HepG2 (cell line): Measurements from ENCODE around the gene RERE. TPM values are rescaled to one million over a fixed set of nuclear protein-coding genes. Genes with fewer than 3 reads are reported as not detected.
A peak's percentile ranks its signal among the peaks of the same experiment; 100 is the strongest.

ENCODE experiments used
- CCDC6 ChIP-seq: sonication (generic); formaldehyde crosslinking; IDR thresholded peaks from 2 replicates; pipeline ENCODE4 v1.8.1; 2022; ENCODE audit warnings: mild to moderate bottlenecking, missing genetic modification reagents, moderate library complexity
- FIP1L1 ChIP-seq: fragments of 200-400 bp; formaldehyde crosslinking; IDR thresholded peaks from 2 replicates; pipeline ENCODE4 v1.6.1; 2018; ENCODE audit warnings: low read depth, mild to moderate bottlenecking, low read length, moderate library complexity, borderline replicate concordance; ENCODE audit not compliant: insufficient read depth
- NBN ChIP-seq: fragments of 450-650 bp; conservative IDR thresholded peaks from 2 replicates; pipeline ENCODE4 v1.6.1; 2017
- NKX3-1 ChIP-seq: sonication (generic); formaldehyde crosslinking; IDR thresholded peaks from 2 replicates; pipeline ENCODE4 v1.5.0; 2020; ENCODE audit warnings: missing genetic modification reagents
- ONECUT2 ChIP-seq: sonication (generic); formaldehyde crosslinking; IDR thresholded peaks from 2 replicates; pipeline ENCODE4 v1.4.0; 2020; ENCODE audit warnings: missing genetic modification reagents
- SOX6 ChIP-seq, 2 experiments: fragments of 450-650 bp in 1 of 2; sonication (generic) in 1 of 2; formaldehyde crosslinking in 1 of 2; IDR thresholded peaks; 2 replicates each; pipeline versions ENCODE4 v1.4.0 to v1.6.1; 2017 to 2020; ENCODE audit warnings: antibody characterized with exemption in 1 of 2, mild to moderate bottlenecking in 1 of 2, missing genetic modification reagents in 1 of 2
- TBL1XR1 ChIP-seq: fragments of 150-350 bp; IDR thresholded peaks from 2 replicates; pipeline ENCODE4 v1.6.1; 2014; ENCODE audit warnings: borderline replicate concordance, low read length; ENCODE audit not compliant: partially characterized antibody
- TCF7 ChIP-seq: sonication (generic); IDR thresholded peaks from 2 replicates; pipeline ENCODE4 v1.6.1; 2016; ENCODE audit warnings: antibody characterized with exemption, low read depth
- THAP11 ChIP-seq: IDR thresholded peaks from 2 replicates; pipeline ENCODE4 v1.6.1; 2016; ENCODE audit warnings: missing biosample characterization, missing genetic modification reagents
- ZNF383 ChIP-seq: sonication (generic); formaldehyde crosslinking; IDR thresholded peaks from 2 replicates; pipeline ENCODE4 v1.4.0; 2020; ENCODE audit warnings: missing genetic modification reagents, mild to moderate bottlenecking, borderline replicate concordance
- ZNF547 ChIP-seq: sonication (generic); formaldehyde crosslinking; IDR thresholded peaks from 2 replicates; pipeline ENCODE4 v1.5.1; 2020; ENCODE audit warnings: mild to moderate bottlenecking, missing genetic modification reagents
- ZNF563 ChIP-seq: sonication (generic); formaldehyde crosslinking; IDR thresholded peaks from 2 replicates; pipeline ENCODE4 v1.8.0; 2022; ENCODE audit warnings: mild to moderate bottlenecking, moderate library complexity, missing genetic modification reagents
- ZNF569 ChIP-seq: sonication (generic); formaldehyde crosslinking; IDR thresholded peaks from 2 replicates; pipeline ENCODE4 v1.5.0; 2020; ENCODE audit warnings: mild to moderate bottlenecking, missing genetic modification reagents, moderate library complexity, borderline replicate concordance
- ZNF788 ChIP-seq: sonication (generic); formaldehyde crosslinking; IDR thresholded peaks from 2 replicates; pipeline ENCODE4 v1.5.0; 2020; ENCODE audit warnings: mild to moderate bottlenecking, missing genetic modification reagents, borderline replicate concordance
- polyA plus RNA-seq, 8 experiments: library from polyadenylated mRNA; depleted of rRNA in 3 of 8; stranded (reverse) in 7 of 8; unstranded in 1 of 8; fragments of >200 nt; fragmentation: Illumina TruSeq in 4 of 8; extraction: Trizol in 4 of 8; gene quantifications; 2 replicates each; pipeline versions ENCODE4 v1.2.1 to v1.2.3, GENCODE V29; 2011 to 2016; ENCODE audit warnings: low read depth in 4 of 8, missing spikeins in 1 of 8, mixed read lengths in 1 of 8; ENCODE audit not compliant: insufficient read depth in 1 of 8
- total RNA-seq, 5 experiments: library from RNA; depleted of rRNA; stranded (reverse); fragments of >200 nt; fragmentation: Illumina TruSeq; extraction: Trizol; gene quantifications; 2 replicates each; pipeline ENCODE4 v1.2.3, GENCODE V29; 2016; ENCODE audit warnings: low read depth in 1 of 5
- TF ChIP-seq, protein P1 (sequence below): sonication (generic); formaldehyde crosslinking; IDR thresholded peaks from 2 replicates; pipeline ENCODE4 v1.4.0; 2020; ENCODE audit warnings: mild to moderate bottlenecking, missing genetic modification reagents
- TF ChIP-seq, protein P2 (sequence below): sonication (generic); formaldehyde crosslinking; IDR thresholded peaks from 2 replicates; pipeline ENCODE4 v1.4.0; 2020; ENCODE audit warnings: missing genetic modification reagents
- TF ChIP-seq, protein P3 (sequence below): sonication (generic); formaldehyde crosslinking; IDR thresholded peaks from 2 replicates; pipeline ENCODE4 v1.4.0; 2020; ENCODE audit warnings: missing genetic modification reagents, low read depth, mild to moderate bottlenecking, borderline replicate concordance

Gene RERE
- total and polyA plus RNA-seq, 2 of the 13 experiments (the other 11 are each of a cell fraction or from before 2014, with no cell fraction given) = 18.3 to 21.9 TPM

DNA sequence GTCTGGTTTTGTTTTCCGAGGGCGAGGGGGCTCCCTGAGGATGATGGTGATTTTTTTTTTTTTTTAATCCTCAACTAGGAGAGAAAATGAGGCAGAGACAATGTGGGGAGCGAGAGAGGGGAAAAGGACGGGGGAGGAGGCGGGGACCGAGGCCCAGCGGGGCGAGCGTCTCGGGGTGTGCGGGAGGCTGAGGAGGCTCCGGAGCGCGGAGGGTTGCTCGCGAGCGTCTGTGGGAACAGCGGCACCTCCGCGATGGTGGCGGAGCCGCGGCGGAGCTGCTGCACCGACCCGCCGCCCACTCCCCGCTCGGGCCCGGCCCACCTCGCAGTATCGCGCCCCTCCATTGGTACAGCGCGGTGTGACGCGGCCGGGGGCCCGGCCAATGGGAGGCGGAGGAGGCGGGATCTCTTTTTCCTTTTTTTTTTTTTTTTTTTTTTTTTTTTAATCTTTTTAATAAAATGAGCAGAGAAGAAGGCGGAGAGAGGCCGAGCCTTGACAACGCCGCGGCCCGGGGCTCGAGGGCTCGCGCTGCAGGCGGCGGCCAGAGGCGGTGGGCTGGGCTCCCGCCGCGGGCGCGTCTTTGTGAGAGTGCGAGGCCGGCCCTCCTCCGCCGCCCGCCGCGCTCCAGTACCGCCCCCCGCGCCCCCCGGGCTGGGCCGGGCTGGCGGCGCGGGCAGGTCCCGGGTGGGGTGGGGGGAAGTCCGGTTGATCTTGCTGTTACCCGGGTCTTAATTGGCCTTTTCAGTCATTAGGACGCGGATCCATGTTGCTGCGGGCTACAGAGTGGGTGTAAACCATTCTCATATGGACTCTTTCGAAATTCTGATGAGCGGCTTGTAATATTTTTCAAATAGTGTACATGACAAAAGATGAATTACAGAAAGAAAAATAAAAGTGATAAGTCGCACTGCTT lies at the start of gene RERE (continued):
- TF ChIP-seq, protein P1, sequence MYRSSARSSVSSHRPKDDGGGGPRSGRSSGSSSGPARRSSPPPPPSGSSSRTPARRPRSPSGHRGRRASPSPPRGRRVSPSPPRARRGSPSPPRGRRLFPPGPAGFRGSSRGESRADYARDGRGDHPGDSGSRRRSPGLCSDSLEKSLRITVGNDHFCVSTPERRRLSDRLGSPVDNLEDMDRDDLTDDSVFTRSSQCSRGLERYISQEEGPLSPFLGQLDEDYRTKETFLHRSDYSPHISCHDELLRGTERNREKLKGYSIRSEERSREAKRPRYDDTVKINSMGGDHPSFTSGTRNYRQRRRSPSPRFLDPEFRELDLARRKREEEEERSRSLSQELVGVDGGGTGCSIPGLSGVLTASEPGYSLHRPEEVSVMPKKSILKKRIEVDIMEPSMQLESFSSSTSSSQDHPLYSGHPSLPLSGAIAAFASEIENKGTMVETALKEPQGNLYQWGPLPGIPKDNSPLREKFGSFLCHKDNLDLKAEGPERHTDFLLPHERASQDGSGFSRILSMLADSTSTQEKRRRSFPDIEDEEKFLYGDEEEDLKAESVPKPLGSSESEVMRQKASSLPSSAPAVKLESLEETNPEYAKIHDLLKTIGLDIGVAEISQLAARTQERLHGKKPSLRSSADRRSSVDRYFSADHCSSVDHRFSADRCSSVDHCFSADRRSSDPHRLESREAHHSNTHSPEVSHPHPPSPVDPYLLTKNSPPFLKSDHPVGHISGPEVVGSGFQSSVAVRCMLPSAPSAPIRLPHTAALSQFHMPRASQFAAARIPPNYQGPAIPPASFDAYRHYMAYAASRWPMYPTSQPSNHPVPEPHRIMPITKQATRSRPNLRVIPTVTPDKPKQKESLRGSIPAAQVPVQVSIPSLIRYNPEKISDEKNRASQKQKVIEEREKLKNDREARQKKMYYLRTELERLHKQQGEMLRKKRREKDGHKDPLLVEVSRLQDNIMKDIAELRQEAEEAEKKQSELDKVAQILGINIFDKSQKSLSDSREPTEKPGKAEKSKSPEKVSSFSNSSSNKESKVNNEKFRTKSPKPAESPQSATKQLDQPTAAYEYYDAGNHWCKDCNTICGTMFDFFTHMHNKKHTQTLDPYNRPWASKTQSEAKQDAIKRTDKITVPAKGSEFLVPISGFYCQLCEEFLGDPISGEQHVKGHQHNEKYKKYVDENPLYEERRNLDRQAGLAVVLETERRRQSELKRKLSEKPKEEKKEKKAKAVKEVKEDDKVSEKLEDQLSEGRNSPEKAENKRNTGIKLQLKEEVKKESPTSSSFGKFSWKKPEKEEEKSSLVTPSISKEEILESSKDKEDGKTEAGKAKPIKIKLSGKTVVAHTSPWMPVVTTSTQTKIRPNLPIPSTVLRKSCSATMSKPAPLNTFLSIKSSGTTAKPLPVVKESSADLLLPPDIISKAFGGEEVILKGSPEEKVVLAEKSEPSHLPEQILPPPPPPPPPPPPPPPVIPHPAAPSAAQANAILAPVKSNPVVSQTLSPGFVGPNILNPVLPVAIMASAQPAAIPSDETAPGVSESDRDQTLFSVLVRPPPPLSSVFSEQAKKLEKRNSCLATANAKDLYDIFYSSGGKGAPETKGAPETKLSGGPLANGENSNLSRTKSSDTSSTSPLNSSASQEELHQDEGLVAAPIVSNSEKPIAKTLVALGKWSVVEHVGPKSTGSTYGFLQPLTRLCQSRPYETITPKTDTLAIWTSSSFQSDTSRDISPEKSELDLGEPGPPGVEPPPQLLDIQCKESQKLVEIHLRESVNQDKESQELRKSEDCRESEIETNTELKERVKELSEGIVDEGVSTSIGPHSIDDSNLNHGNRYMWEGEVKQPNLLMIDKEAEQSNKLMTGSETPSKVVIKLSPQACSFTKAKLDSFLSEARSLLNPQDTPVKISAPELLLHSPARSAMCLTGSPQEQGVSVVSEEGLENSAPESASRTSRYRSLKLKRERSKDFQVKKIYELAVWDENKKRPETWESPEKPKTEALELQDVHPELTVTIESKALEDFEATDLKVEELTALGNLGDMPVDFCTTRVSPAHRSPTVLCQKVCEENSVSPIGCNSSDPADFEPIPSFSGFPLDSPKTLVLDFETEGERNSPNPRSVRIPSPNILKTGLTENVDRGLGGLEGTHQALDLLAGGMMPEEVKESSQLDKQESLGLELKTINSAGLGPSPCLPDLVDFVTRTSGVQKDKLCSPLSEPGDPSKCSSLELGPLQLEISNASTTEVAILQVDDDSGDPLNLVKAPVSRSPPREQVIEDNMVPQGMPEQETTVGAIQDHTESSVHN (CRISPR knock-in tag) = no peak
- TF ChIP-seq CCDC6 (CRISPR knock-in tag) (0 out of 2 replicates have a peak, but pooled peaks have one; percentile 84), NBN (no peak), ZNF563 (CRISPR knock-in tag) (no peak), SOX6 (IDR thresholded peaks at IDR 0.05) (no peak), SOX6 (CRISPR knock-in tag; IDR thresholded peaks at IDR 0.05) (no peak), ZNF383 (CRISPR knock-in tag) (no peak), ONECUT2 (no peak), NKX3-1 (no peak), TBL1XR1 (no peak), ZNF547 (CRISPR knock-in tag) (no peak), THAP11 (CRISPR knock-in tag) (peak; percentile 75), FIP1L1 (no peak), ZNF569 (CRISPR knock-in tag) (no peak), ZNF788 (peak; percentile 11; the same call in 1 of the 2 replicates), TCF7 (no peak)
- TF ChIP-seq, protein P2, sequence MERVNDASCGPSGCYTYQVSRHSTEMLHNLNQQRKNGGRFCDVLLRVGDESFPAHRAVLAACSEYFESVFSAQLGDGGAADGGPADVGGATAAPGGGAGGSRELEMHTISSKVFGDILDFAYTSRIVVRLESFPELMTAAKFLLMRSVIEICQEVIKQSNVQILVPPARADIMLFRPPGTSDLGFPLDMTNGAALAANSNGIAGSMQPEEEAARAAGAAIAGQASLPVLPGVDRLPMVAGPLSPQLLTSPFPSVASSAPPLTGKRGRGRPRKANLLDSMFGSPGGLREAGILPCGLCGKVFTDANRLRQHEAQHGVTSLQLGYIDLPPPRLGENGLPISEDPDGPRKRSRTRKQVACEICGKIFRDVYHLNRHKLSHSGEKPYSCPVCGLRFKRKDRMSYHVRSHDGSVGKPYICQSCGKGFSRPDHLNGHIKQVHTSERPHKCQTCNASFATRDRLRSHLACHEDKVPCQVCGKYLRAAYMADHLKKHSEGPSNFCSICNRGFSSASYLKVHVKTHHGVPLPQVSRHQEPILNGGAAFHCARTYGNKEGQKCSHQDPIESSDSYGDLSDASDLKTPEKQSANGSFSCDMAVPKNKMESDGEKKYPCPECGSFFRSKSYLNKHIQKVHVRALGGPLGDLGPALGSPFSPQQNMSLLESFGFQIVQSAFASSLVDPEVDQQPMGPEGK = peak; percentile 39; the same call in 1 of the 2 replicates
- TF ChIP-seq, protein P3, sequence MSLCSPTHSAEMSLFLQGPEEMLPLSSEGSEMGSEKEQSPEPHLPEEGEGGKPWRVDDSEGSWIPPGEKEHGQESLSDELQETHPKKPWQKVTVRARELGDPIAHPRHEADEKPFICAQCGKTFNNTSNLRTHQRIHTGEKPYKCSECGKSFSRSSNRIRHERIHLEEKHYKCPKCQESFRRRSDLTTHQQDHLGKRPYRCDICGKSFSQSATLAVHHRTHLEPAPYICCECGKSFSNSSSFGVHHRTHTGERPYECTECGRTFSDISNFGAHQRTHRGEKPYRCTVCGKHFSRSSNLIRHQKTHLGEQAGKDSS (CRISPR knock-in tag) = no peak
